ENCODE results near the gene SAMMSON. TPM values are rescaled to one million over a fixed set of nuclear protein-coding genes. Genes with fewer than 3 reads are reported as not detected.

The SAMMSON gene
- total and polyA plus RNA-seq, 2 of the 4 experiments (the other 2 are of a cell fraction), result not detected

- H3K9me1 ChIP-seq (ENCODE audit: insufficient read depth, low read length), result 0 out of 2 replicates have a peak, but pooled peaks cover 1% of the 10 kb centered on the region
- no peak for ATAC-seq (ENCODE audit: low read depth)
- POLR2A ChIA-PET (ENCODE audit: unreplicated experiment), result no interaction called here
- no peaks in the 10 kb centered on the region for H4K20me1 ChIP-seq (ENCODE audit: insufficient read depth, low read length)
- no peak overlapping the region for H3K27ac ChIP-seq (ENCODE audit: insufficient read depth, low read length)
- H3K9ac ChIP-seq (ENCODE audit: low read depth, low read length), result no peak overlapping the region
- H4K8ac ChIP-seq (ENCODE audit: low read depth in 2 of 2, low read length in 2 of 2), result no peak overlapping the region
- no peak overlapping the region for H2BK120ac ChIP-seq (ENCODE audit: low read depth, low read length)
- H2AK5ac ChIP-seq (ENCODE audit: low read depth, low read length), result no peak overlapping the region
- no peak overlapping the region for H3K18ac ChIP-seq (ENCODE audit: low read depth, low read length)
- H3K14ac ChIP-seq (replicated peaks; ENCODE audit: low read depth, low read length), result no peak overlapping the region
- 92% methylated on average over 2 of the region's 3 CpGs; no CpG with 5 or more reads in 1 of the 2 experiments for WGBS, 2 experiments (ENCODE audit: extremely low coverage in 2 of 2, insufficient read length in 1 of 2)
- H4K91ac ChIP-seq (ENCODE audit: insufficient read depth, low read depth, low read length), result no peak overlapping the region
- no peak for DNase-seq
- no peak overlapping the region for H2BK20ac ChIP-seq (ENCODE audit: low read depth, low read length)
- no peak overlapping the region for H3K23ac ChIP-seq (ENCODE audit: low read depth, low read length)
- CTCF ChIA-PET, result no interaction called here
- no peak overlapping the region for H3K4ac ChIP-seq (ENCODE audit: low read depth, low read length)
- in situ Hi-C loops (cut with MboI; ENCODE audit: low sequenced_read_pairs), result no loop called here
- no peak overlapping the region for H3K56ac ChIP-seq (ENCODE audit: extremely low read depth, insufficient read depth, low read length)
- intact Hi-C loops (cut with micrococcal nuclease), result no loop called here
- TF ChIP-seq MAFK (IDR thresholded peaks at IDR 0.05; ENCODE audit: low read depth, low read length), result no peak
- TF ChIP-seq RCOR1 (IDR thresholded peaks at IDR 0.05; ENCODE audit: insufficient replicate concordance, low read length), result no peak
- no peak for TF ChIP-seq ELK1 (IDR thresholded peaks at IDR 0.05; ENCODE audit: borderline replicate concordance, low read depth, low read length)
- no peak for TF ChIP-seq RFX5 (IDR thresholded peaks at IDR 0.05; ENCODE audit: low read depth, low read length)
- TF ChIP-seq CHD1 (IDR thresholded peaks at IDR 0.05; ENCODE audit: low read depth, low read length), result no peak
- no peak for TF ChIP-seq BHLHE40 (IDR thresholded peaks at IDR 0.05; ENCODE audit: low read depth, low read length)
- TF ChIP-seq CTCF (conservative IDR thresholded peaks at IDR 0.05; ENCODE audit: low read depth, low read length), result no peak
- TF ChIP-seq POLR2A (IDR thresholded peaks at IDR 0.05; ENCODE audit: low read depth, low read length), result no peak
- no peak for TF ChIP-seq FOS (IDR thresholded peaks at IDR 0.05; ENCODE audit: low read depth, low read length)
- no peak for TF ChIP-seq MAZ (IDR thresholded peaks at IDR 0.05; ENCODE audit: borderline replicate concordance, low read depth, low read length)
- no peak for TF ChIP-seq RAD21 (IDR thresholded peaks at IDR 0.05; ENCODE audit: low read length)
- TF ChIP-seq USF2 (IDR thresholded peaks at IDR 0.05; ENCODE audit: low read depth, low read length), result no peak
- no peak for TF ChIP-seq NFE2L2 (IDR thresholded peaks at IDR 0.05; ENCODE audit: low read depth, low read length)
- no peak for TF ChIP-seq MXI1 (IDR thresholded peaks at IDR 0.05; ENCODE audit: borderline replicate concordance, low read depth, low read length)
- no peak for TF ChIP-seq SMC3 (IDR thresholded peaks at IDR 0.05; ENCODE audit: low read depth, low read length)
- no peaks in the 10 kb centered on the region for H3K79me1 ChIP-seq (ENCODE audit: low read depth in 1 of 2, low read length in 2 of 2)
- no TSS peak for BruUV-seq (replicated peaks)
- H3K4me3 ChIP-seq (ENCODE audit: insufficient read depth, low read depth, low read length), result no peak overlapping the region
- H3K36me3 ChIP-seq (ENCODE audit: control insufficient read depth, insufficient read depth, low read length), result no peaks in the 10 kb centered on the region
- H2BK15ac ChIP-seq (ENCODE audit: low read depth, low read length), result no peak overlapping the region
- peaks cover 11% of the 10 kb centered on the region for H3K4me1 ChIP-seq (ENCODE audit: control insufficient read depth, insufficient read depth, low read length)
- dilution Hi-C loops (cut with HindIII; ENCODE audit: low sequenced_read_pairs, unreplicated experiment), result no loop called here
- no peak overlapping the region for H4K5ac ChIP-seq (ENCODE audit: low read depth, low read length)
- no peak overlapping the region for H3K4me2 ChIP-seq (ENCODE audit: low read depth, low read length)
- no peaks in the 10 kb centered on the region; the same call in none of the 2 replicates for H3K27me3 ChIP-seq (ENCODE audit: control insufficient read depth, insufficient read depth, low read length)
- no peaks in the 10 kb centered on the region for H3K9me3 ChIP-seq (ENCODE audit: control insufficient read depth, insufficient read depth, low read length)
- H2BK5ac ChIP-seq (ENCODE audit: low read depth, low read length, poor library complexity, severe bottlenecking), result no peak overlapping the region
- H2AK9ac ChIP-seq (replicated peaks; ENCODE audit: low read depth, low read length, poor library complexity), result no peak overlapping the region
- no peak overlapping the region for H2AFZ ChIP-seq (replicated peaks; ENCODE audit: low read length, poor library complexity)
These were observed 4.6 kb upstream of the SAMMSON start for GRCh38 chr3:69994919-69995318.
